Mesothelial cell of epicardium (in vitro differentiated cells): ENCODE data around the gene CLSTN2. TPM values are rescaled to one million over a fixed set of nuclear protein-coding genes. Genes with fewer than 3 reads are reported as not detected.

Source experiments
- DNase-seq, 2 experiments: peaks; one replicate each; pipeline ENCODE4 v3.0.0; 2021; ENCODE audit warnings: low spot score in 2 of 2; ENCODE audit not compliant: unreplicated experiment in 2 of 2
- H3K27ac Mint-ChIP-seq: 2 replicates; pipeline ENCODE4 v1.8.0; 2021; ENCODE audit warnings: mixed read lengths
- H3K27me3 Mint-ChIP-seq: 2 replicates; pipeline ENCODE4 v1.8.0; 2021; ENCODE audit warnings: low read depth, mixed read lengths
- H3K36me3 Mint-ChIP-seq: 2 replicates; pipeline ENCODE4 v1.8.0; 2021; ENCODE audit warnings: mixed read lengths
- H3K4me1 Mint-ChIP-seq: 2 replicates; pipeline ENCODE4 v1.8.0; 2021; ENCODE audit warnings: mixed read lengths
- H3K4me3 Mint-ChIP-seq: 2 replicates; pipeline ENCODE4 v1.8.0; 2021; ENCODE audit warnings: mild to moderate bottlenecking, moderate library complexity, mixed read lengths
- H3K9me3 Mint-ChIP-seq: 2 replicates; pipeline ENCODE4 v1.8.0; 2021; ENCODE audit warnings: mixed read lengths
- total RNA-seq: library from RNA; stranded (reverse); gene quantifications from 3 replicates; pipeline ENCODE4 v1.2.1, GENCODE V29; 2021
- TF ChIP-seq, protein P1 (sequence below): fragments of 200-600 bp; sonication (generic); IDR thresholded peaks from one replicate; pipeline ENCODE4 v1.5.0; 2021; ENCODE audit warnings: antibody characterized with exemption; ENCODE audit not compliant: unreplicated experiment

CLSTN2 gene
- total RNA-seq, 1 donor from 2014 or later = 18.2 TPM

DNA sequence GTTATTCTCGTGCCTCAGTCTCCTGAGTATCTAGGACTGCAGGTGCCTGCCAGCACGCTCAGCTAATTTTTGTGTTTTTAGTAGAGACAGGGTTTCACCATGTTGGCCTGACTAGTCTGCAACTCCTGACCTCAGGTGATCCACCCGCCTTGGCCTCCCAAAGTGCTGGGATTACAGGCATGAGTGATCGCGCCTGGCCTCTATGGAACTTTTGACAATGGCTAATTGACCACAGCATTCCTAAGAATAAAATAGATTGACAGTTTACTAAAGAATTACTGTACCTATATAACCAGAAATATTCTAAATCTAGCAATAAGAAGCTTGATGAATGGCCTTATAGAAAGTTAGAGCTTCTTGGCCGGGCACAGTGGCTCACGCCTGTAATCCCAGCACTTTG lies 691.9 kb downstream of the CLSTN2 start:
- peaks cover 27% of the 10 kb centered on the region for H3K4me1 Mint-ChIP-seq
- no peak overlapping the region for H3K4me3 Mint-ChIP-seq
- DNase-seq = no peak
- H3K27me3 Mint-ChIP-seq = no peaks in the 10 kb centered on the region
- H3K9me3 Mint-ChIP-seq = peaks cover 4% of the 10 kb centered on the region
- no peaks in the 10 kb centered on the region for H3K36me3 Mint-ChIP-seq
- TF ChIP-seq, protein P1, sequence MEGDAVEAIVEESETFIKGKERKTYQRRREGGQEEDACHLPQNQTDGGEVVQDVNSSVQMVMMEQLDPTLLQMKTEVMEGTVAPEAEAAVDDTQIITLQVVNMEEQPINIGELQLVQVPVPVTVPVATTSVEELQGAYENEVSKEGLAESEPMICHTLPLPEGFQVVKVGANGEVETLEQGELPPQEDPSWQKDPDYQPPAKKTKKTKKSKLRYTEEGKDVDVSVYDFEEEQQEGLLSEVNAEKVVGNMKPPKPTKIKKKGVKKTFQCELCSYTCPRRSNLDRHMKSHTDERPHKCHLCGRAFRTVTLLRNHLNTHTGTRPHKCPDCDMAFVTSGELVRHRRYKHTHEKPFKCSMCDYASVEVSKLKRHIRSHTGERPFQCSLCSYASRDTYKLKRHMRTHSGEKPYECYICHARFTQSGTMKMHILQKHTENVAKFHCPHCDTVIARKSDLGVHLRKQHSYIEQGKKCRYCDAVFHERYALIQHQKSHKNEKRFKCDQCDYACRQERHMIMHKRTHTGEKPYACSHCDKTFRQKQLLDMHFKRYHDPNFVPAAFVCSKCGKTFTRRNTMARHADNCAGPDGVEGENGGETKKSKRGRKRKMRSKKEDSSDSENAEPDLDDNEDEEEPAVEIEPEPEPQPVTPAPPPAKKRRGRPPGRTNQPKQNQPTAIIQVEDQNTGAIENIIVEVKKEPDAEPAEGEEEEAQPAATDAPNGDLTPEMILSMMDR = no peak
- H3K27ac Mint-ChIP-seq = no peak overlapping the region
